Kidney epithelial cell (primary cell): ENCODE results near the gene SSNA1. TPM values are rescaled to one million over a fixed set of nuclear protein-coding genes. Genes with fewer than 3 reads are reported as not detected.
A peak's percentile ranks its signal among the peaks of the same experiment; 100 is the strongest.
"Not testable (repeated sequence)": the region's sequence is repeated elsewhere in the genome, so short reads cannot be mapped to it uniquely, and the experiment has no call there.

Experiments
- DNase-seq: peaks from one replicate; pipeline ENCODE4 v3.0.0-alpha.2; 2010; ENCODE audit warnings: low read depth
- H3K27me3 ChIP-seq: 2 replicates; pipeline ENCODE4 v1.6.0; 2011; ENCODE audit warnings: low read length; ENCODE audit not compliant: control insufficient read depth, insufficient read depth
- H3K36me3 ChIP-seq: 2 replicates; pipeline ENCODE4 v1.5.1; 2011; ENCODE audit warnings: low read length; ENCODE audit not compliant: control insufficient read depth, insufficient read depth
- H3K4me3 ChIP-seq: 2 replicates; pipeline ENCODE4 v1.5.1; 2011; ENCODE audit warnings: low read depth, mild to moderate bottlenecking, control low read depth, low read length
- CTCF ChIP-seq: IDR thresholded peaks from 2 replicates; pipeline ENCODE4 v1.5.1; 2011; ENCODE audit warnings: mild to moderate bottlenecking, moderate library complexity, low read length, control low read depth, inconsistent platforms; ENCODE audit not compliant: insufficient read depth, poor library complexity, severe bottlenecking
- total RNA-seq: library from RNA; depleted of rRNA; stranded (reverse); fragments of >200 nt; gene quantifications from 2 replicates; pipeline ENCODE4 v1.2.3, GENCODE V29; 2015

The SSNA1 gene
- total RNA-seq, 1 donor from 2014 or later: 95.1 TPM

- H3K36me3 ChIP-seq: peaks cover 3% of the 10 kb centered on the region
- peaks cover 39% of the 10 kb centered on the region for H3K27me3 ChIP-seq
- no peak for DNase-seq
- TF ChIP-seq CTCF: no peak
- no peak overlapping the region for H3K4me3 ChIP-seq
These were observed 48.5 kb downstream of the SSNA1 start for GRCh38 chr9:137236936-137237421.

- TF ChIP-seq CTCF: no peak
- DNase-seq: no peak
- peaks cover 28% of the 10 kb centered on the region for H3K27me3 ChIP-seq
- H3K4me3 ChIP-seq: no peak overlapping the region
- peaks cover 7% of the 10 kb centered on the region for H3K36me3 ChIP-seq
These were observed 49.6 kb downstream of the SSNA1 start for GRCh38 chr9:137237759-137238726.

DNA sequence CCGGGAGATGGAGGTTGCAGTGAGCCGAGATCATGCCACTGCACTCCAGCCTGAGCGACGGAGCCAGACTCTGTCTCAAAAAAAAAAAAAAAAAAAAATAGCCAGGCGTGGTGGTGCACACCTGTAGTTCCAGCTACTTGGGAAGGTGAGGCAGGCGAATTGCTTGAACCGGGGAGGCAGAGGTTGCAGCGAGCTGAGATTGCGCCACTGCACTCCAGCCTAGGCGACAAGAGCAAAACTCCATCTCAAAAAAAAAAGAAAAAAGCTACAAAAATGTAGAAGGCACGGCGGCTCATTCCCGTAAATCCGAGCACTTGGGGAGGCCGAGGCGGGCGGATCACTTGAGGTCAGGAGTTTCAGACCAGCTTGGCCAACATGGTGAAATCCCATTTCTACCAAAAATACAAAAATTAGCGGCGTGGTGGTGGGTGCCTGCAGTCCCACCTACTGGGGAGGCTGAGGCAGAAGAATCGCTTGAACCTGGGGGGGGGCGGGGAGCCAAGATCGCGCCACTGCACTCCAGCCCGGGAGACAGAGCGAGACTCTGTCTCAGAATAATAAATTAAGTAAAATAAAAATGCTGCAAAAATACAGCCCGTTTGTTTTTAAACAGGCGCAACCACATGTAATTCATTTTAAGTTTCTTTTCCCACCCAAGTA, 51.2 kb downstream of the SSNA1 start:
- peak overlapping the region; percentile 81 for H3K4me3 ChIP-seq
- H3K36me3 ChIP-seq: peaks cover 10% of the 10 kb centered on the region
- peaks cover 13% of the 10 kb centered on the region for H3K27me3 ChIP-seq
- DNase-seq: not testable (repeated sequence)

Other genes starting within 250 kb of the SSNA1 start
- 174 and 222 TPM in 2 replicates for gene FBXW5, start 243.9 kb upstream of the SSNA1 start, total RNA-seq
- not detected in 2 replicates for gene C8G, start 243.4 kb upstream of the SSNA1 start, total RNA-seq
- gene LCN12, start 236.4 kb upstream of the SSNA1 start, total RNA-seq: 1.2 TPM in 1 of 2 replicates, not detected in the other
- gene PTGDS, start 211.2 kb upstream of the SSNA1 start, total RNA-seq: 2.0 and 3.8 TPM in 2 replicates
- not detected in 2 replicates for gene LCNL1, start 205.7 kb upstream of the SSNA1 start, total RNA-seq
- gene PAXX, start 196.3 kb upstream of the SSNA1 start, total RNA-seq: 42.2 and 46.8 TPM in 2 replicates
- 0.75 TPM in 1 of 2 replicates, not detected in the other for gene CLIC3, start 192.1 kb upstream of the SSNA1 start, total RNA-seq
- gene ABCA2, start 160.4 kb upstream of the SSNA1 start, total RNA-seq: 5.3 and 15.4 TPM in 2 replicates
- gene FUT7, start 156.6 kb upstream of the SSNA1 start, total RNA-seq: not detected in 2 replicates
- 58.3 and 76.1 TPM in 2 replicates for gene NPDC1, start 142.5 kb upstream of the SSNA1 start, total RNA-seq
- gene ENTPD2, start 134.6 kb upstream of the SSNA1 start, total RNA-seq: 0.21 TPM in 1 of 2 replicates, not detected in the other
- 5.3 and 5.8 TPM in 2 replicates for gene SAPCD2, start 118.1 kb upstream of the SSNA1 start, total RNA-seq
- 9.7 and 11.7 TPM in 2 replicates for gene UAP1L1, start 111.2 kb upstream of the SSNA1 start, total RNA-seq
- 76.8 and 80.3 TPM in 2 replicates for gene MAN1B1, start 101.7 kb upstream of the SSNA1 start, total RNA-seq
- gene DPP7, start 73.9 kb upstream of the SSNA1 start, total RNA-seq: 116 and 137 TPM in 2 replicates
- 0.04 TPM in 1 of 2 replicates, not detected in the other for gene GRIN1, start 49.5 kb upstream of the SSNA1 start, total RNA-seq
- not detected in 2 replicates for gene LRRC26, start 18.6 kb upstream of the SSNA1 start, total RNA-seq
- gene TMEM210, start 16.6 kb upstream of the SSNA1 start, total RNA-seq: not detected in 2 replicates
- gene ANAPC2, start 116 bp upstream of the SSNA1 start, total RNA-seq: 18.8 and 26.1 TPM in 2 replicates
- 15.2 and 20.1 TPM in 2 replicates for gene TPRN, start 12.1 kb downstream of the SSNA1 start, total RNA-seq
- gene TMEM203, start 17.0 kb downstream of the SSNA1 start, total RNA-seq: 39.2 and 40.3 TPM in 2 replicates
- gene NDOR1, start 17.0 kb downstream of the SSNA1 start, total RNA-seq: 19.1 and 28.6 TPM in 2 replicates
- 3.1 and 4.2 TPM in 2 replicates for gene RNF208, start 33.6 kb downstream of the SSNA1 start, total RNA-seq
- gene CYSRT1, start 36.5 kb downstream of the SSNA1 start, total RNA-seq: 2.1 and 3.8 TPM in 2 replicates
- not detected in 2 replicates for gene RNF224, start 38.8 kb downstream of the SSNA1 start, total RNA-seq
- gene SLC34A3, start 42.2 kb downstream of the SSNA1 start, total RNA-seq: 0.25 TPM in 1 of 2 replicates, not detected in the other
- 262 and 275 TPM in 2 replicates for gene TUBB4B, start 52.6 kb downstream of the SSNA1 start, total RNA-seq
- not detected in 2 replicates for gene STPG3, start 62.6 kb downstream of the SSNA1 start, total RNA-seq
- gene NELFB, start 66.7 kb downstream of the SSNA1 start, total RNA-seq: 47.3 and 67.0 TPM in 2 replicates
- 33.5 and 50.3 TPM in 2 replicates for gene TOR4A, start 89.0 kb downstream of the SSNA1 start, total RNA-seq
- 8.4 and 11.4 TPM in 2 replicates for gene NRARP, start 113.6 kb downstream of the SSNA1 start, total RNA-seq
- gene EXD3, start 234.5 kb downstream of the SSNA1 start, total RNA-seq: 8.6 and 13.3 TPM in 2 replicates
- gene NOXA1, start 234.7 kb downstream of the SSNA1 start, total RNA-seq: 0.84 and 1.8 TPM in 2 replicates